Stimulated activated CD4-positive, alpha-beta T cell treated with anti-CD3 and anti-CD28 coated beads, Interleukin-4, amount 100 ng/mL, for 48 hours (primary cell): ENCODE data around the gene FAM168A.
"Not testable (repeated sequence)": the region's sequence is repeated elsewhere in the genome, so short reads cannot be mapped to it uniquely, and the experiment has no call there.

ENCODE experiments used
- DNase-seq, 2 donors: peaks; one replicate each; pipeline ENCODE4 v3.0.0-alpha.2; 2020; ENCODE audit warnings: low read depth in 2 of 2

Gene FAM168A

GRCh38 chr11:73596547-73596946 is 1.4 kb downstream of the FAM168A start:
- no peak for DNase-seq

- DNase-seq, result no peak
Observed at GRCh38 chr11:73592640-73593039, 5.3 kb downstream of the FAM168A start.

GRCh38 chr11:73591743-73592142 is 6.2 kb downstream of the FAM168A start:
- no peak for DNase-seq

- no peak for DNase-seq
Observed at GRCh38 chr11:73590991-73591390, 6.9 kb downstream of the FAM168A start.

GRCh38 chr11:73586791-73587190 is 11.1 kb downstream of the FAM168A start:
- no peak for DNase-seq

GRCh38 chr11:73585834-73586575 is 11.9 kb downstream of the FAM168A start:
- DNase-seq, result no peak

GRCh38 chr11:73584831-73585230 is 13.1 kb downstream of the FAM168A start:
- no peak for DNase-seq

- DNase-seq, result no peak
Observed at GRCh38 chr11:73582653-73583052, 15.3 kb downstream of the FAM168A start.

- not testable (repeated sequence) for DNase-seq
Observed at GRCh38 chr11:73580749-73581148, 17.2 kb downstream of the FAM168A start.

GRCh38 chr11:73579641-73580434 is 18.1 kb downstream of the FAM168A start:
- DNase-seq, result no peak

- no peak for DNase-seq
Observed at GRCh38 chr11:73578592-73579185, 19.2 kb downstream of the FAM168A start.

GRCh38 chr11:73577496-73577917 is 20.4 kb downstream of the FAM168A start:
- DNase-seq, result no peak

- DNase-seq, result no peak
Observed at GRCh38 chr11:73576185-73576614, 21.7 kb downstream of the FAM168A start.

GRCh38 chr11:73571982-73572381 is 25.9 kb downstream of the FAM168A start:
- not testable (repeated sequence) for DNase-seq

GRCh38 chr11:73570415-73571114 is 27.3 kb downstream of the FAM168A start:
- no peak for DNase-seq

- no peak for DNase-seq
Observed at GRCh38 chr11:73566977-73567755, 30.7 kb downstream of the FAM168A start.

- DNase-seq, result no peak
Observed at GRCh38 chr11:73566422-73566821, 31.5 kb downstream of the FAM168A start.

- no peak for DNase-seq
Observed at GRCh38 chr11:73565804-73566203, 32.1 kb downstream of the FAM168A start.

- DNase-seq, result no peak
Observed at GRCh38 chr11:73564903-73565302, 33.0 kb downstream of the FAM168A start.

- DNase-seq, result no peak
Observed at GRCh38 chr11:73563539-73564200, 34.2 kb downstream of the FAM168A start.

- no peak for DNase-seq
Observed at GRCh38 chr11:73559743-73560142, 38.2 kb downstream of the FAM168A start.
